ENCODE measurements around the gene DDAH2. TPM values are rescaled to one million over a fixed set of nuclear protein-coding genes. Genes with fewer than 3 reads are reported as not detected.

DDAH2 gene, protein sequence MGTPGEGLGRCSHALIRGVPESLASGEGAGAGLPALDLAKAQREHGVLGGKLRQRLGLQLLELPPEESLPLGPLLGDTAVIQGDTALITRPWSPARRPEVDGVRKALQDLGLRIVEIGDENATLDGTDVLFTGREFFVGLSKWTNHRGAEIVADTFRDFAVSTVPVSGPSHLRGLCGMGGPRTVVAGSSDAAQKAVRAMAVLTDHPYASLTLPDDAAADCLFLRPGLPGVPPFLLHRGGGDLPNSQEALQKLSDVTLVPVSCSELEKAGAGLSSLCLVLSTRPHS
- 3.2 TPM for polyA plus RNA-seq (2012; ENCODE audit: missing spikeins)

DNA sequence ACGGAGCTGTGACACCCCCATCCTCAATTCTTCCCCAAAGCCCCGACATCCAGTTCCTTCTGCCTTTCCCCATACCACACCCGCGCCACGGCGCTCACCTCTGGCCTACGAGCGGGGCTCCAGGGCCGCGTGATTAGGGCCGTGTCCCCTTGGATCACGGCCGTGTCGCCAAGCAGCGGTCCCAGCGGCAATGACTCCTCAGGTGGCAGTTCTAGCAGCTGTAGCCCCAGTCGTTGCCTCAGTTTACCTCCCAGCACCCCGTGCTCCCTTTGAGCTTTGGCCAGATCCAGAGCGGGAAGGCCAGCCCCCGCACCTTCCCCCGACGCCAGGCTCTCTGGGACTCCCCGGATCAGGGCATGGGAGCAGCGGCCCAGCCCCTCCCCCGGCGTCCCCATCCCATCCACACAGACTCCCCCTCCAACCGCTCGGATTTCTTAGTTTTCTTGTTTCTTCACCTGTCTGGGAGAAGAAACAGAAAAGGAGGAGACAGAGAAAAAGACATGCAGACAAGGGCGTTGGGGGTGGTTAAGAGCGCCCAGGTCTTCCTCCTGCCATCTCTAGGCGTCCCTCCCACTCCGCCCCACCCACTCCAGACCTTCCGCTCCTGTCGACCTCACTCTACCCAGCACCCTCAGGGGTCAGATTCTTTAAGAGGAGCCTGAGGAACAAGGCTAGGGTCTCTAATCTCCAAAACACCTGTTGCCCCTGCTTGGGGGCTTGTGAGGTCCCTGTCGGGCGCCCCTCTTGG lies at the start of gene DDAH2:
Gene DDAH2, minus strand, starts transcription at position 533 of the 748 bp plus-strand sequence. Its CDS starts 138 bp downstream, at position 395.
- DNase-seq (ENCODE audit: insufficient read length) (no peak), FAIRE-seq (no peak)
- TF ChIP-seq TAF1 (IDR thresholded peaks at IDR 0.05; ENCODE audit: borderline replicate concordance, low read depth, low read length): no peak
- no peak for TF ChIP-seq POLR2A (IDR thresholded peaks at IDR 0.05; ENCODE audit: low read depth, low read length)
- TF ChIP-seq POLR2AphosphoS5 (IDR thresholded peaks at IDR 0.05; ENCODE audit: low read depth, low read length): no peak

DNA sequence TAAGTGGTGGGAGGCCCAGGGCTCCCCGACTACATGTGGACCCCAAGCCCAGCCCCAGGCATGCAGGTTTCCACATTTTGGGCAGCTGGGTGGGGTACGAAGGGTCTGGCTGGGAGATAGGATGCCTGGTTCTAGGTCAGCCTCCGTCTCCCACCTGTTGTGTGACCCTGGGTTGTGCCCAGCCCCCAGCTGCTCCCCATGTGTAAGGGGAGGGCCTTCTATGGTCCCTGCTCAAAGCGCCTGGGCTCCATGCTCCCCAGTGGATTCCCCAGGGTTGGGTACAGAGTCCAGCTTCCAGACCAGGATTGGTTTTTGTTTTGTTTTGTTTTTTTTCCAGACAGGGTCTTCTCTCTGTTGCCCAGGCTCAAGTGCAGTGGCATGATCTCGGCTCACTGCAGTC lies 49.1 kb upstream of the DDAH2 start:
- DNase-seq (ENCODE audit: insufficient read length): no peak
- no peak for TF ChIP-seq POLR2AphosphoS5 (IDR thresholded peaks at IDR 0.05; ENCODE audit: low read depth, low read length)
- no peak for TF ChIP-seq TAF1 (IDR thresholded peaks at IDR 0.05; ENCODE audit: borderline replicate concordance, low read depth, low read length)
- TF ChIP-seq POLR2A (IDR thresholded peaks at IDR 0.05; ENCODE audit: low read depth, low read length): no peak
- no peak for FAIRE-seq

DNA sequence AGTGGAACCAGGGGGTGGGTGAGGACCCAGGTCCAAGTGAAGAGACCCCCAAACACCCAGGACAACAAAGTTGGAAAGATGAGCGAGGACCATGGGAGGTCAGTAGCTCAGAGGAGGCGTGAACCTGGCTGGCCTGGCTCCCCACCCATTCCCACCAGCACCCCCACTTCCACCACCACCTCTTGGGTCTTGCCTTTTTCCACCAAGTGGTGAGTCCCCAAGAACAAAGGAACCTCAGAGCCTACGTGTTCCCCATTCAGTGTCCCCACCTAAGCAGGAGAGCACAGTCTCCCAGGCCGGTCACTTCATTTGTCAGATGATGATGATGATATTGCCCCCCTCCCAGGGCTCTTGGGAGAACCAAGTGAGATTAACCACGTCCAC lies 48.6 kb upstream of the DDAH2 start:
- FAIRE-seq (no peak), DNase-seq (ENCODE audit: insufficient read length) (no peak)
- TF ChIP-seq POLR2A (IDR thresholded peaks at IDR 0.05; ENCODE audit: low read depth, low read length): no peak
- TF ChIP-seq POLR2AphosphoS5 (IDR thresholded peaks at IDR 0.05; ENCODE audit: low read depth, low read length): no peak
- no peak for TF ChIP-seq TAF1 (IDR thresholded peaks at IDR 0.05; ENCODE audit: borderline replicate concordance, low read depth, low read length)

DNA sequence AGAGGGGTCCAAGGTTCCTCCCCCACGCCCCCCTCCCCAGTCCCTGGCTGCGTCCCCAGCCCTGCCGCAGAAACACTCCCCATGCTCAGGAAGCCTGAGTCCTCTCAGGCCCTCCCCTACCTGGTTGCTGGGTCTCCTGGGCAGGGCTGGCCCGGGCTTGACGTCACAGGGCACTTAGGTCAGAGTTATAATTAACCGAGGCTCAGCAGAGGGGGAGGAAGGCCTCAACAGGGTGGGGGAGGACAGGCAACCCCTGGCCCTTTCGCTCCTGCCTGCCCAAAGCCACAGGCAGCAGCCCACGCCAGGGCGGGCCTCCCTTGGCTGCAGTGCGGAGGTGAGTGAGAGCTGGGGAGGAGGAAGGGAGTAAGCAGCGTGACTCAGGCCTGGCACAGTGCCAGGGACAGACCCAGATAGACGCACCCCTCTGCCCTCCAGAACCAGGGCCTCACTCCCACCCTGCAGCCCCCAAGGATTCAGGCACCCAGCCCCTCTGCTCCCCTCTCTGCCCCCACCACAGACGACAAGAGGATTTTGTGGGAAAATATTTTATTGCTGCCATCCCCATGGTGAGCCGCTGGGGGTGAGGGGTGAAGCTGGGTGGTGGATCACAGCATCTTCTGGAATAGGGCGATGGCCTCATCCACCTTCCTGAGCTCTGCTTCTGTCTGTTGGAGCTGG lies 48.0 kb upstream of the DDAH2 start, which contains the start of gene VWA7:
Gene VWA7, minus strand, starts transcription at position 340 of the 678 bp plus-strand sequence. CDS start 549 bp downstream, outside the sequence.
- peak; percentile 66 for TF ChIP-seq POLR2AphosphoS5 (IDR thresholded peaks at IDR 0.05; ENCODE audit: low read depth, low read length)
- 0 out of 2 replicates have a peak, but pooled peaks have one; percentile 23 for TF ChIP-seq POLR2A (IDR thresholded peaks at IDR 0.05; ENCODE audit: low read depth, low read length)
- TF ChIP-seq TAF1 (IDR thresholded peaks at IDR 0.05; ENCODE audit: borderline replicate concordance, low read depth, low read length): no peak
- DNase-seq (ENCODE audit: insufficient read length) (peak; percentile 85), FAIRE-seq (peak; percentile 94)

DNA sequence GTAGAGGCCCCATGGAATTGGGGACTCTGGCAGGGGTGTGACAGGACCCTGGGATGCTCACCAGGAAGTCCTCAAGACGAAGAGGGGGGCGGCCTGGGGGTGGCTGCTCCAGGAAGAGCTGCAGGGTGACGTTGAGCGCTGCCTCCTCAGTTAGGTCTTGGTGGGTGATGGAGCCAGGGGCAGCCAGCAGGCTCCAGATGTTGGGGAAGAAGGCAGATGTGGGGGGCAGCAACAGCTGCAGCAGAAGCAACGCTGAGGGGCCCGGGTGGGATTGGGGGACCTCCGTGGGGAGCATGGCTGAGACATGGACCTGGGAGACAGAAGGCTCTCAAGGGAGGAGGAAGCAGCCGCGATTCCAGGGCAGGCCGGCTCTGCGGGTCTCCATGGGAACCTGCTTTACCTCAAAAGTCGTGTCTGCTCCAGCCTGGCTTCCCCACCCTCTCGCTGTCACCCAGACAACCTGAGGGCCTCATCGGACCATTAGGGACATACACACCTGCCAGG lies 47.4 kb upstream of the DDAH2 start:
- DNase-seq (ENCODE audit: insufficient read length) (no peak), FAIRE-seq (peak; percentile 36)
- TF ChIP-seq TAF1 (IDR thresholded peaks at IDR 0.05; ENCODE audit: borderline replicate concordance, low read depth, low read length): no peak
- no peak for TF ChIP-seq POLR2AphosphoS5 (IDR thresholded peaks at IDR 0.05; ENCODE audit: low read depth, low read length)
- peak; percentile 19; the same call in 1 of the 2 replicates for TF ChIP-seq POLR2A (IDR thresholded peaks at IDR 0.05; ENCODE audit: low read depth, low read length)

DNA sequence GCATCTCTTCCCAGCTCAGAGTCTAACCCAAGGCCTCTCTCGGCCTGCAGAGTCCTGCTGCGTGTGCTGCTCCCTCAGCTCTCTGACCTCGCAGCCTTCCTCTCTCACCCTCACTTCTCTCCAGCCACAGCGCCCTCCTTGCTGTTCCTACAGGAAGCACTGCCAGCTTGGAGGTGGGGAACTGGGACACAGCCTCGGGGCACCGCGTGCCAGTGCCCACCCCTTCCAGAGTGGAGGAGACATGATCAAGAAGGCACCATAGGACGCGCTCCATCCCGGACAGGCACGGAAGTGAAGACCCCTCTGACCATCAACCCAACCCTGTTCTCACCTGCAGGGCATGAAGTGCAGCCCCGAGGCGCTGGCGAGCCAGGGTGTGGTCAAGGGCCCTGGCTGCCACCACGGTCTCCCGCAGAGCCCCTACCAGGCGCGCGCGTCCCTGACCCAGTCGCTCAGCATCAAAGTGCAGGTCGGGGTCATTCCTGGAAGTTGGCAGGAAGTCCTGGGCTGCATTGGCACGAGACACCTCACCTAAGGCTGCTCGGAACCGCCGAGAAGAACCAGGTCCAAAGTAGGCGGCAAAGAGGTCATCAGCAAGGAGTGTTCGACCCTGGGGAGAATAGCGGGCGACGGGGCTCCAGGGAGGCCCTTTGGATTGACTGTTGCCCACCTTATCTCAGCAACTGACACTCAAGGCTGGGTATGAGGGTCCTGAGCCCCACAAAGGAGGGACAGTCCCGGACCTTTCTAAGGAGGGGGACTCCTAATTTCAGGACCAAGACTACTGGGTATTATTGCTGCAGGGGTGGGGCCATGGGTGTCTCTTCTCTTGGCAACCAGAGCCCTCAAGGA lies 46.8 kb upstream of the DDAH2 start:
- TF ChIP-seq TAF1 (IDR thresholded peaks at IDR 0.05; ENCODE audit: borderline replicate concordance, low read depth, low read length): no peak
- no peak for TF ChIP-seq POLR2A (IDR thresholded peaks at IDR 0.05; ENCODE audit: low read depth, low read length)
- TF ChIP-seq POLR2AphosphoS5 (IDR thresholded peaks at IDR 0.05; ENCODE audit: low read depth, low read length): no peak

DNA sequence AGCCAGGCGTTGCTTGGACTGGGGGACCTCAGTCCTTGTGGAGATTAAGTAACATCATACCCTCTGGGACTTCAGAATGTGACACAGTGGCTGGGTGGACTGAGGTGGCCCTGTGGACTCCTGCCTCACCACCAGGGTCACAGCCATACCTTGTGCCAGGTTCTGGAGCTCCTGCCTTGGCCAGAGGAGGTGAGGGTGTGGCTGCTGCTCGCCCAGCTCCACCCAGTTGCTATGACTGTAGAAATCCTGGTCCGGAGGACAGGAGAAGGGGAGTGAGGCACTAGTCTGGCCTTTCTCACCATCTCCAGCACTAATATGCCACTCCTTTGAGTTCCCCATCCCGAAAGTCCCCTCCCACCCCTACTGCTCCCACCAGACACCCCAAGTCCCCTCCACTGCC lies 46.1 kb upstream of the DDAH2 start:
- DNase-seq (ENCODE audit: insufficient read length) (no peak), FAIRE-seq (no peak)
- TF ChIP-seq TAF1 (IDR thresholded peaks at IDR 0.05; ENCODE audit: borderline replicate concordance, low read depth, low read length) (no peak), POLR2A (IDR thresholded peaks at IDR 0.05; ENCODE audit: low read depth, low read length) (no peak), POLR2AphosphoS5 (IDR thresholded peaks at IDR 0.05; ENCODE audit: low read depth, low read length) (no peak)

More for the DNA sequence above, 46.8 kb upstream of the DDAH2 start:
- no peak for DNase-seq (ENCODE audit: insufficient read length)
- FAIRE-seq: no peak

DNA sequence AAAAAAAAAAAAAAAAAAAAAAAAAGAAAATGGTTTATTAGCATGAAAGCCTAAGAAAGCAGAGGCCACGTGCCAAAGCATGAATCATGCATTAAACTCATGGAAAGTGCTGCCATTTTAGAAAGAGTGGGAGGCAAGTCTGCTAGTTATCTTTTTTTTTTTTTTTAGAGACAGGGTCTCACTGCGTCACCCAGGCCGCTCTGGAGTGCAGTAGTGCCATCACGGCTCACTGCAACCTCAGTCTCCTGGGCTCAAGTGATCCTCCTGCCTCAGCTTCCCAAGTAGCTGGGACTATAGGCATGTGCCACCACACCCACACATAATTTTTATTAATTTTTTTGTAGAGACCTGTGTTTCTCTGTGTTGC lies 42.9 kb upstream of the DDAH2 start:
- no peak for TF ChIP-seq POLR2A (IDR thresholded peaks at IDR 0.05; ENCODE audit: low read depth, low read length)
- TF ChIP-seq TAF1 (IDR thresholded peaks at IDR 0.05; ENCODE audit: borderline replicate concordance, low read depth, low read length): no peak
- TF ChIP-seq POLR2AphosphoS5 (IDR thresholded peaks at IDR 0.05; ENCODE audit: low read depth, low read length): no peak
- DNase-seq (ENCODE audit: insufficient read length) (no peak), FAIRE-seq (no peak)

DNA sequence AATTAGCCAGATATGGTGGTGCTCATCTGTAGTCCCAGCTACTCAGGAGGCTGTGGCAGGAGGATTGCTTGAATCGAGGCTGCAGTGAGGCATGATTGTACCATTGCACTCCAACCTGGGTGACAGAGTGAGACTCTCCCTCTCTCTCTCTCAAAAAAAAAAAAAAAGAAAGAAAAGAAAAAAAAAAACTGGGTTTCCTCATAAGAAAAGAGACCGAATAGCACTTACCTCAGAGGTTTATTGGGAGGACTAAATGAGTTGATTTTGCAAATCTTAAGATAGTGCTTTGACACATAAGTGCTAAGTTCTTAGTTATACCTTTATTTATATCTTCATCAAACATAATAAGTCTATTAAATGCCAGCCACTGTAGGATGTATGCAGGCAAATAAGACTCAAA lies 41.8 kb upstream of the DDAH2 start:
- DNase-seq (ENCODE audit: insufficient read length): no peak
- TF ChIP-seq POLR2AphosphoS5 (IDR thresholded peaks at IDR 0.05; ENCODE audit: low read depth, low read length) (no peak), TAF1 (IDR thresholded peaks at IDR 0.05; ENCODE audit: borderline replicate concordance, low read depth, low read length) (no peak), POLR2A (IDR thresholded peaks at IDR 0.05; ENCODE audit: low read depth, low read length) (no peak)
- FAIRE-seq: no peak

DNA sequence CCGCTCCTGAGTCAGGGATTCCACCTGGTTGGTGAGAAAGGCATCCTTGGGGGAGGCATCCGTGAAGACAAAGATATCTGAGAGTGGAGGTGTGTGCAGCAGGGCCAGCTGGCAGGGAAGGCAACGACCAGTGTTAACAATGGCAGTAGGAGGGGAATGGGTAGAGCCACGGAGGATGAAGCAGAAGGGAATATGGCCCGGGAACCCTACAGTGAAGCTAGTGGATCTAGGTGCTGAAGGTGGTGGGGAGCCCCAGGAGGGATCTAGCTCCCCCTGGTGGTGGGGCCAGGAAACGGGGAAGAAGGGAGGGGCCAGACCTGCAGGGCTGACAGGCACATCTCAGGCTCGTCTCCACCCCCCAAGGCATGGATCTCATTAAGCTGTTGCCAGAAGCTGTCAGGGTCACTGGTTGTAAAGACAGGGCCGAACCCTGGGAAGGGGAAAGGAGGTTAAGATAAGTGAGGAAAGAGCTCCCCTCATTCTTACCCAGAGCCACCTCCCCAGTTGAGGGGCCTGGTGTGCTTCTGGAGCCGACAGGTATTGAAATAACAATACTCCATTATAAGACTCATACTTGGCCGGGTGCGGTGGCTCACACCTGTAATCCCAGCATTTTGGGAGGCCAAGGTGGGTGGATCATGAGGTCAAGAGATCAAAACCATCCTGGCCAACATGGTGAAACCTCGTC lies 40.7 kb upstream of the DDAH2 start:
- FAIRE-seq (no peak), DNase-seq (ENCODE audit: insufficient read length) (peak; percentile 95)
- TF ChIP-seq TAF1 (IDR thresholded peaks at IDR 0.05; ENCODE audit: borderline replicate concordance, low read depth, low read length): no peak
- TF ChIP-seq POLR2AphosphoS5 (IDR thresholded peaks at IDR 0.05; ENCODE audit: low read depth, low read length): no peak
- no peak for TF ChIP-seq POLR2A (IDR thresholded peaks at IDR 0.05; ENCODE audit: low read depth, low read length)
